Suprapubic skin (tissue), 4 donors: ENCODE data around the gene RNF17.

Source experiments
- EP300 ChIP-seq: sonication (generic); formaldehyde crosslinking; IDR thresholded peaks from one replicate; pipeline ENCODE4 v1.6.1; 2017; ENCODE audit warnings: antibody characterized with exemption
- POLR2A ChIP-seq, 2 donors: fragments of 450-650 bp; IDR thresholded peaks; one replicate each; pipeline ENCODE4 v1.6.1; 2017; ENCODE audit warnings: antibody characterized with exemption in 2 of 2, mild to moderate bottlenecking in 2 of 2, moderate library complexity in 2 of 2
- POLR2AphosphoS5 ChIP-seq, 3 donors: sonication (generic); formaldehyde crosslinking; IDR thresholded peaks; one replicate each; pipeline ENCODE4 v1.6.1; 2017; ENCODE audit warnings: antibody characterized with exemption in 3 of 3
- TF ChIP-seq, protein P1 (sequence below), 2 donors: fragments of 200-600 bp in 1 of 2; fragments of 450-650 bp in 1 of 2; sonication (generic) in 1 of 2; IDR thresholded peaks; one replicate each; pipeline ENCODE4 v1.5.1; 2016 to 2019; ENCODE audit warnings: antibody characterized with exemption in 2 of 2, mild to moderate bottlenecking in 1 of 2, moderate library complexity in 1 of 2

DNA sequence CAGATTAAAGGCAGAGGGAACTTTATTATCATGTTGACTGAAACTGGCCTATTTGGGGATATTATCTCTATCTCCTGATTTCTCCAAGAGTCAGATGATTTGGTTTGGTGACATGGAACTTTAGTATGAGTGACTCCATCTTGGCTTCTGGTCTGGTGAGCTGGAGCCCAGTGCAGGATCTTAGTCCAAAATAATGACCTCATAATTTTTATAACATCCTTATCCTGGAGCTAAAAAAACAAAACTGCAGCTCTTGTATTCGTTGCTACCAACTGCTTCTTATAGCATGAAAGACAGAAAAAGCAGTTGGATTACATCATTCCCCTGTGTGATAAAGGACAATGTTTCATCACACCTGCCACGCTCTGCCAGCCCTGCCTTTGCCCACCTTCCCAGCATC, 39.3 kb upstream of the RNF17 start:
- TF ChIP-seq POLR2AphosphoS5 (IDR thresholded peaks at IDR 0.05) (no peak), POLR2A (IDR thresholded peaks at IDR 0.05) (no peak), EP300 (no peak)
- TF ChIP-seq, protein P1, sequence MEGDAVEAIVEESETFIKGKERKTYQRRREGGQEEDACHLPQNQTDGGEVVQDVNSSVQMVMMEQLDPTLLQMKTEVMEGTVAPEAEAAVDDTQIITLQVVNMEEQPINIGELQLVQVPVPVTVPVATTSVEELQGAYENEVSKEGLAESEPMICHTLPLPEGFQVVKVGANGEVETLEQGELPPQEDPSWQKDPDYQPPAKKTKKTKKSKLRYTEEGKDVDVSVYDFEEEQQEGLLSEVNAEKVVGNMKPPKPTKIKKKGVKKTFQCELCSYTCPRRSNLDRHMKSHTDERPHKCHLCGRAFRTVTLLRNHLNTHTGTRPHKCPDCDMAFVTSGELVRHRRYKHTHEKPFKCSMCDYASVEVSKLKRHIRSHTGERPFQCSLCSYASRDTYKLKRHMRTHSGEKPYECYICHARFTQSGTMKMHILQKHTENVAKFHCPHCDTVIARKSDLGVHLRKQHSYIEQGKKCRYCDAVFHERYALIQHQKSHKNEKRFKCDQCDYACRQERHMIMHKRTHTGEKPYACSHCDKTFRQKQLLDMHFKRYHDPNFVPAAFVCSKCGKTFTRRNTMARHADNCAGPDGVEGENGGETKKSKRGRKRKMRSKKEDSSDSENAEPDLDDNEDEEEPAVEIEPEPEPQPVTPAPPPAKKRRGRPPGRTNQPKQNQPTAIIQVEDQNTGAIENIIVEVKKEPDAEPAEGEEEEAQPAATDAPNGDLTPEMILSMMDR (IDR thresholded peaks at IDR 0.05): no peak
